OCI-LY7 (cell line): Measurements from ENCODE around the gene GOLGA6L9.
"Not testable (repeated sequence)": the region's sequence is repeated elsewhere in the genome, so short reads cannot be mapped to it uniquely, and the experiment has no call there.

Source experiments
- CTCF ChIP-seq: fragments of 200-600 bp; sonication (generic); conservative IDR thresholded peaks from 2 replicates; pipeline ENCODE4 v1.5.1; 2014; ENCODE audit warnings: mild to moderate bottlenecking, antibody characterized with exemption, low read length, moderate library complexity, mixed read lengths
- EZH2phosphoT487 ChIP-seq: fragments of 200-600 bp; sonication (generic); IDR thresholded peaks from 2 replicates; pipeline ENCODE4 v1.6.1; 2018; ENCODE audit warnings: low read depth, borderline replicate concordance, mild to moderate bottlenecking, mixed run types, antibody characterized with exemption, low read length, moderate library complexity, mixed read lengths

- TF ChIP-seq CTCF, EZH2phosphoT487: not testable (repeated sequence)
These were observed 9.1 kb upstream of the GOLGA6L9 start for GRCh38 chr15:82420516-82420915.
